Tibial nerve (tissue), 3 donors: ENCODE measurements around the gene LACTBL1.

ENCODE experiments used
- POLR2A ChIP-seq, 2 donors: fragments of 450-650 bp; IDR thresholded peaks; one replicate each; pipeline ENCODE4 v1.6.1; 2017; ENCODE audit warnings: antibody characterized with exemption in 2 of 2, mild to moderate bottlenecking in 2 of 2, moderate library complexity in 2 of 2
- TF ChIP-seq, protein P1 (sequence below), 5 experiments: fragments of 200-600 bp in 3 of 5; fragments of 450-650 bp in 2 of 5; sonication (generic) in 3 of 5; IDR thresholded peaks; one replicate each; pipeline ENCODE4 v1.5.1; 2016 to 2019; ENCODE audit warnings: antibody characterized with exemption in 5 of 5, mild to moderate bottlenecking in 3 of 5, moderate library complexity in 2 of 5

DNA sequence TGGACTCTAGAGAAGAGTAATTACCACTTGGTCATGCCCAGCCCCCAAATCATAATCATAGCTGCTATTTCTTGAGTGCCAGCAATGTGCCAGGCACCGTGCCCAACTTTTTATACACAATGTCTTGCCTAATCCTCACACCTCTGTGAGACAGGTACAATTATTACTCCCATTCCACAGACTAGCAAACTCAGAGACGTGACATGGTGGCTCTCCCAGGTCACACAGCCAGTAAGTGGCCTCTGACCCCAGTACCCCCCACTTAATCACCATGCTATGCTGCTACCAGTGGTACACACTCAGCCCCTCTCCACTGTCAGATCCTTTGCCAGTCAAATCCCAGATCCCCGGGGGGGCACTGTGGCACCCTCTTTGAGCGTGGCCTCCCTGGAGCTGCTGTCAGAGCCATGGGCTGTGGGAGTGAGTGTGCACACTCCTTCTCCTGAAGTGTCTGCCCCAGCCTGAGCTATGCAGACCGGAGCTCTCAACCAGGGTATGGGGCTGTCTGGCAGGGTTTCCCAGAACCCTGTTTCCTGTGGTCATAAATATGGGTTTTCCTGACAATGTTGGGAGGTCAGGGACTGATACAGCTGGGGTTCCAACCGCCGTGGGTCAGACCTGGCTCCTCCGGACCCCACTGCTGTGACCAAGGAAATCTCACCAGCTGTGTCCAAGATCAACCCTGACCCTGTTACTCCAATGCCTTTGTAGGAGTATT lies 51.8 kb downstream of the LACTBL1 start:
- TF ChIP-seq, protein P1, sequence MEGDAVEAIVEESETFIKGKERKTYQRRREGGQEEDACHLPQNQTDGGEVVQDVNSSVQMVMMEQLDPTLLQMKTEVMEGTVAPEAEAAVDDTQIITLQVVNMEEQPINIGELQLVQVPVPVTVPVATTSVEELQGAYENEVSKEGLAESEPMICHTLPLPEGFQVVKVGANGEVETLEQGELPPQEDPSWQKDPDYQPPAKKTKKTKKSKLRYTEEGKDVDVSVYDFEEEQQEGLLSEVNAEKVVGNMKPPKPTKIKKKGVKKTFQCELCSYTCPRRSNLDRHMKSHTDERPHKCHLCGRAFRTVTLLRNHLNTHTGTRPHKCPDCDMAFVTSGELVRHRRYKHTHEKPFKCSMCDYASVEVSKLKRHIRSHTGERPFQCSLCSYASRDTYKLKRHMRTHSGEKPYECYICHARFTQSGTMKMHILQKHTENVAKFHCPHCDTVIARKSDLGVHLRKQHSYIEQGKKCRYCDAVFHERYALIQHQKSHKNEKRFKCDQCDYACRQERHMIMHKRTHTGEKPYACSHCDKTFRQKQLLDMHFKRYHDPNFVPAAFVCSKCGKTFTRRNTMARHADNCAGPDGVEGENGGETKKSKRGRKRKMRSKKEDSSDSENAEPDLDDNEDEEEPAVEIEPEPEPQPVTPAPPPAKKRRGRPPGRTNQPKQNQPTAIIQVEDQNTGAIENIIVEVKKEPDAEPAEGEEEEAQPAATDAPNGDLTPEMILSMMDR (IDR thresholded peaks at IDR 0.05), result no peak
- no peak for TF ChIP-seq POLR2A (IDR thresholded peaks at IDR 0.05)
